ENCODE results near the gene ADAMTS9.

Gene ADAMTS9

DNA sequence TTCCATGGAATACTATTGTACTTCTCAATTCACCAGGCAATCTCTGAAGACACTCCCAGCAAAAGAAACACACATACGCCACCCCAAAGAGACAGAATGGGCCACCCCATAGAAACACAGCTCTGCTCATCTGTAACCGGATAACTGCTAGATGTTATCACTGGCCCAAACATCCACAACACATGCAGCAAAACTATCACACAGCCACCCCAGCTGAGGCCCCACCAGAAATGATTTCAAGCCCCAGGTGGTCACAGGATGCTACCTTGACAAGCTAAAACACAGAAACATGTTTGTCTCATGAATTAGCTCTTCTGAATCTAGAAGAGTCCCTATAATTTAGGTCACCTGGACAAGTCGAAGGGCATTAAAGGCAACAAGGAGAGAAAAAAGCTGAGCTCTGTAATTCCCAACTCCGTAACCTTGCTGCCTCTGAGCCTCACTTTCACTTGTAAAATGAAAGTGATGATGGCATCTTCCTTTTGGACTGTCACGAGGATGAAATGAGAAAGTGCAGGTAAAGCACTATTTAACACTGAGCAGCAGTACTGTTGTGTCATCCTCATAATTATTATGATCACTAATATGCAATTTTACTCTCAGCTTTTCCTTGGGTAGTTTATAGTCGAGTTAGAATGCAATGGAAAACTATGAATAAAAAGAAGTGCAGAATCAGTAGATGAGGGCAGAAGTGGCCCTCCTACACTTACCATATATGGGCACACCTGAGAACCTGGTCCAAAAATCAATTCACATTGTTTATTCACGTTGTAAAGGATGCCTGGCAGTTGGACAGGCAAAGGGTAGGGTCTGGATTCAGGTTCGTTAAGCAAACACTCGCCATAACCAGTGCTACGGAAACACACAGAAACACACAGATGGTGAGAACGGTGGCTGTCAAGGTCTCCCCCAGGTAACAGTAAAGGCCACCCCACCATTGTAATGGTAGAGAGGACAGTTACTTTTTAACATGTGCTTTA lies 38.6 kb downstream of the ADAMTS9 start:
- Mint-ChIP-seq H3K36me3 (peaks cover 2% of the 10 kb centered on the region), H3K27me3 (no peaks in the 10 kb centered on the region), H3K4me3 (no peak overlapping the region), H3K27ac (no peak overlapping the region), H3K9me3 (no peaks in the 10 kb centered on the region), H3K4me1 (no peaks in the 10 kb centered on the region)

DNA sequence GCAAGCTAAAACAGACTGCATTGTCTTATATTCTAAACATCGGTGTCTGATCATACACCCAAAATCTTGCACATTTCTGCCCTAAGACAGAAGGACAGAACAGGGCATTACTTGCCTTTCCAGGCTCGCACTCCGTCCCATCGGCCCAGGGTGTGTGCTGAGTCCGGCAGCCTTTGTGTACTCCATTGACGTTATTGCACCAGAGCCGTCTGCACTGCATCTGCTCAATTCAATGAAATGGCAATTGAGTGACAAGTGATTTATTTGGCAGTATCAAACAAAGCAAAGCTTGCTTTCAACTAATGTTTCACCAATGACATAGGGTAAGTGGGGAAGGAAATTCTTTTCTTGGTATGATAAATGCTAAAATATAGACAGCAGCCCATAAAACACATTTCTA lies 40.0 kb downstream of the ADAMTS9 start:
- Mint-ChIP-seq H3K4me3 (no peak overlapping the region), H3K4me1 (no peaks in the 10 kb centered on the region), H3K36me3 (peaks cover 2% of the 10 kb centered on the region), H3K27me3 (no peaks in the 10 kb centered on the region), H3K27ac (no peak overlapping the region), H3K9me3 (no peaks in the 10 kb centered on the region)

DNA sequence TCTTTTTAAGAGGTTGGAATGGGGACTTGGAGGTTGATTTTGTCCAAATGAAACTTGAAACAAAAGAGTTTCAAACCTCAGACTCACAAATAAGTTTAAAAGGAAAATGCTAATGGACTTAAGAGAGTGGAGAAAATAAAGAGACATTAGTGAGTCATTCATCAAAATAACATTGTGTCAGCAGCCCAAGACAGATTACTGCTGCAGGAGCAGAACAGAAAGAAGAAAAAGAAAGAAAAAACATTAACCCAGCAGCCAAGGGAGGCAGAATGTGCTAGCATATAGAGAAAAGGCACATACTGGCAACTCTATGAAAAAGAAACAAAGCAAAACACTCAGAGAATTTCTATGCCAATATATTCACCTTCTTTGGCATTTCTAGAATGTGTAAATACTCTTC lies 42.6 kb downstream of the ADAMTS9 start:
- Mint-ChIP-seq H3K27ac (no peak overlapping the region), H3K9me3 (no peaks in the 10 kb centered on the region), H3K4me3 (no peak overlapping the region), H3K27me3 (no peaks in the 10 kb centered on the region), H3K36me3 (peaks cover 2% of the 10 kb centered on the region), H3K4me1 (no peaks in the 10 kb centered on the region)

DNA sequence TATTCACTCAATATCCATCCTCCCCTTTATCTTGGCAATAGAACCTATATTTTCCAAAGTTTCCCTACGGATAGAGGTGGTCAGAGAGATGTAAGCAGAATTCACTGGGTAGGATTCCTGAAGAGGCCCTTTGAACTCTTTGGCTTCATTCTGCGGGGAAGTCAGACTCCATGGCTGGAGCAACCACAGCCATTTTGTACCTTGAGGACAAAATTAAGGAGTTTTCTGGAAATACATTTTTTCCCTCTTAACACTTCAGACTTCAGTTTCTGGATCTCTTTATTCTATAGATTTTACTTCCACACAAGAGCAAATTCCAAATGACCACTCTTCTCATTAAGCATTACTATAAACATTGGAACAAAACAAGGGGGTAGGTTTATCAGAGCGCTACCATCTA lies 43.3 kb downstream of the ADAMTS9 start:
- Mint-ChIP-seq H3K4me3 (no peak overlapping the region), H3K27ac (no peak overlapping the region), H3K9me3 (no peaks in the 10 kb centered on the region), H3K27me3 (no peaks in the 10 kb centered on the region), H3K4me1 (no peaks in the 10 kb centered on the region), H3K36me3 (peaks cover 2% of the 10 kb centered on the region)

DNA sequence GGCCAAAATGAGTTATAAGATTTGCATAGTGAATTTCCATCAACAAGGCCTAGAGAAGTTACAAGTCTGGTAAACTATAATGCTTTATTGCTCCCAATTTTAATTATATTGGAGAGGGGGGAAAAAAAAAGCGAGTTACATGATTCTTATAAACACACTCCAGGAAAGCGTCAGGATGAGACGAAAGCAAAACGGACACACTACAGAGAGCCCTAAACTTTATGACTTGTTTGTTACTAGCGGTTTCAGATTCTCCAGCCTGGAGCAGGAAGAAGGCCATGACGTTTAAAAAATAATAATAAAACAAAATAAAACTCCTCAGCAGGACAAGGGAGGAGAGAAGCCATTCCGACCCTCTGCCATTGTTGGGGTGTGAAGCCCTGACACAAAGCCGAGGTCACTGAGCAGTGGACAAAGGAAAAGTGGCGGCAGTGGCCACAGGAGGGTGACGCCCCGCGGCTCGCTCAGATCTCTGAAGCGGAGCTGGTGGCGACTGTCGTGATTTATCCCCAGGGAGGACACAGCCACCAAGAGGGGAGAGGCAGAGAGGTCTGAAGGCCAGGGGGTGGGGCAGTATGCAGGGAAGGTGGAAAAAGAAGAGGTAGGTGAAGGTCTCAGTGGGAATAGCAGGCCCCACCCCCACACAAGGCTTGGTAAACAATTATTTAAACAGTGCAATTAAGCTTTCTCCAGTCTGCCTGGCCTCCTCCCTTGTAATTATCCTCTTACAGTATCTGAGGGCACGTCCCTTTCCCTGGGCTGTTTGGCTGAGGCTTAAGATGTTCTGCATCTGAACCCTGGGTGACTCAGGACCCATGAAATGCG lies 45.3 kb downstream of the ADAMTS9 start:
- Mint-ChIP-seq H3K36me3 (no peaks in the 10 kb centered on the region), H3K4me1 (no peaks in the 10 kb centered on the region), H3K27me3 (no peaks in the 10 kb centered on the region), H3K4me3 (no peak overlapping the region), H3K27ac (no peak overlapping the region), H3K9me3 (no peaks in the 10 kb centered on the region)

DNA sequence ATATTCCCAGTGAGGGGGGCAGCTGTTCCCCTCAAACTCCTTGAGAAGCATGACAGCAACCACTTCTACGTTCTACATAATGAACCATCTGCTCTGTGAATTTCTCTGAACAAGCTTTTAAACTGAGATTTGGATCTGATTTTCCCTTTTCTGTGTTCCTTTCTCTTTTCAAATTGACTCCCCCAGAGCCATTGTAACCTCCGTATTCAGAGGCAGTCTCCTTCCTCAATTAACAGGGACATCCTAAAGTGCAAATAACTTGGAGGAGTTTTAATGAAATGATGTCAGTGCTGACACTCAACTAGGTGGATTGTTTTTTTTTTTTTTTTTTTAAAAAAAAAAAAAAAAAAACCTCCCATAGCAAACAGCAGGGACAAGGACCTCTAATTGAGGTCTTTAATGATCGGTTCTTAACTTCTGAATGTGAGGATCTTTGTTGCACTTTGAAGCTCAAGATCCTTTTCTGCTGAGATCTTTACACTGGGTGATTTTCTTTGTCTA lies 48.8 kb downstream of the ADAMTS9 start:
- no peaks in the 10 kb centered on the region for H3K9me3 Mint-ChIP-seq
- no peak overlapping the region for H3K4me3 Mint-ChIP-seq
- no peaks in the 10 kb centered on the region for H3K27me3 Mint-ChIP-seq
- H3K27ac Mint-ChIP-seq, result no peak overlapping the region
- H3K36me3 Mint-ChIP-seq, result no peaks in the 10 kb centered on the region
- no peaks in the 10 kb centered on the region for H3K4me1 Mint-ChIP-seq

DNA sequence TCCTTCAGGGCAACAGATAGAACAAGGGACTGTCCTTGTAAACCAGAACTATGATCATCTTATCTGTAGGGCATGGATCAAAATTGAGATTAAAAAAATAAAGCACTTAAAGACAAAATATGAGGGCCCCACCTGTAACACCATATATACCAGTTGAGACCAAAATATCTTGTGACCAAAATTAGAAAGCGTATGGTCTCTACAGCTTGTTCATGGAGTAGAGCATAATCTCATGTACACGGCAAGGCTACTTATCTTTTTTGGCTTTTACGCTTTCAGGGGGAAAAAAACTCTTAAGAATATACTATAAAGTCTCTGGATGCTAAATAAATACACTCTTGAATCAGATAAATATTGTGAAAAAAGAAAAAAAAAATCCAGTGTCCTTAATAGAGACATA lies 49.3 kb downstream of the ADAMTS9 start:
- H3K4me3 Mint-ChIP-seq, result no peak overlapping the region
- H3K4me1 Mint-ChIP-seq, result no peaks in the 10 kb centered on the region
- H3K36me3 Mint-ChIP-seq, result no peaks in the 10 kb centered on the region
- no peaks in the 10 kb centered on the region for H3K9me3 Mint-ChIP-seq
- H3K27ac Mint-ChIP-seq, result no peak overlapping the region
- H3K27me3 Mint-ChIP-seq, result no peaks in the 10 kb centered on the region

DNA sequence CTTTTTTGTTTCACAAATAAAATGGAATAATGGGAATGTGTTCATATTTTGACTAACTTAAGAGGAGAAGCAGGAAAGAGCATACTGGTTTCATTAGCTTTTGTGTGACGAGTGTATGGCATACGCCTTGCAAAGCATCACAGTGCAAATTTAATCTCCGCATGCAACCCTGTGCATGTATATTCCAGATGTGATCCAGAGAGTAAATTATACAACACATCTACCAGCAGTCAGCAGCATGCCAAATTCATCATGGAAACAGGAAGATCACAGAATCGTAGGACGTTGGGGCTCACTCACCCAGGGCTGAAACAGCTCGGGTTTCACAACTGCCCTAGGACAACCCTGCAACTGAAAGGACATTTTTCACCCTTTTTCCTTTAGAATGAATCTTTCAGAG lies 53.4 kb downstream of the ADAMTS9 start:
- no peaks in the 10 kb centered on the region for H3K36me3 Mint-ChIP-seq
- H3K27me3 Mint-ChIP-seq, result no peaks in the 10 kb centered on the region
- peaks cover 3% of the 10 kb centered on the region for H3K9me3 Mint-ChIP-seq
- H3K4me1 Mint-ChIP-seq, result no peaks in the 10 kb centered on the region
- no peak overlapping the region for H3K4me3 Mint-ChIP-seq
- no peak overlapping the region for H3K27ac Mint-ChIP-seq

DNA sequence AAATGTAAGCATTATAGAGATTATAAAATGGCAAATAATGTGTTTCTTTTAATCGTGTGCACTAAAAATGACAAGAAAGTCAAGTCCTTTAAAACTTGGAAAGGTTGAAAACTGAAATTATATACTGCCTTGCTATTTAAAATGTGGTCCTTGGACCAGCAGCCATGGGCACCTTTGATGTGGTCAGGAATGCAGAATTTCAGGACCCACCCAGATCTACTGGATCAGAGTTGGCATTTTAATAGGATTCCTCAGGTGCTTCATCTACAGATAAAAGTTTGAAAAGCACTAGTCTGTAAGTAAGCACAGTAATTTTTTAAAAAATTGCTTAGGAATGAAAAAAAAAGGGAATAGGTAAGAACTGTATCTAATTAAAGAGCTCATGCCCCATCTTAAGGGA lies 55.8 kb downstream of the ADAMTS9 start:
- Mint-ChIP-seq H3K27me3 (no peaks in the 10 kb centered on the region), H3K9me3 (peaks cover 6% of the 10 kb centered on the region), H3K27ac (no peak overlapping the region), H3K36me3 (no peaks in the 10 kb centered on the region), H3K4me1 (no peaks in the 10 kb centered on the region), H3K4me3 (no peak overlapping the region)

DNA sequence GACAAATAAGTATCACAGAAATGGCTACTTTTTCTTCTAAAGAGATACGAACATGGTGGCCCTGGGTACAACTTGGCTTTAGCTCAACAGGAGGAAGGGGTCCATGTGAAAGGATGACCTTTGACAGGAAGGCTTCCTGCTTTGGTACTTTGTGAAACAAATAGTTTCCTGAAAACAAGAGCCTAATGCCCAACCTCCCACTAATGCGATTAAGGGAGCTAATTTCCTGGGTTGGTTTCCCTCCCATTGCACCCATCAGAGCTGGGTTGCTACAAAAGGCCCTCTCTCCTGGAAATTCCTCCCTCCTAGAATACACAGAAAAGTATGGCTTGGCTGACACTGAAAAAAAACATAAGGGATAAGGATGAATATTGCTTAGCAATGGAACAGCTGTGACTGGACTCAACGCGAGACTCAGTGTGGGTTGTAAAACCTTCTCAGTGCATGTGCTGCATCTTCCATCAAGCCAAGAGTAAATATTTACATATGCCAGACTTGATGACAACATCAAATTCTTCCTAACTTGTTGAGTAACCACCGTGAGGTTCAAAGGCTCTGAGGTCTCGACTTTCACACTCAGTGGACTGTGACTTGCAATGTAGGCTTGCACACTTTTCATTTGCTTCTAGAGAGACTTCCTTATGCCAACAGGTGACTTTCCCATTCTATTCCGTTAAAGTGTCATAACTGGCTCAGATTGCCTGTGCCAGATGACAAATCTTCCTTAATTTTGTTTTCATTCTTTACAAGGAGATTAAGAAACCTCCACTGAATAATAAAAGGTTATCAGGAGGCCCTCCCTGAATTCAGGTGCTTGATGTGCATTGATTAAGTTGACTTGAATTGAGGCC lies 60.1 kb downstream of the ADAMTS9 start:
- Mint-ChIP-seq H3K27me3 (peaks cover 1% of the 10 kb centered on the region), H3K9me3 (peaks cover 6% of the 10 kb centered on the region)

DNA sequence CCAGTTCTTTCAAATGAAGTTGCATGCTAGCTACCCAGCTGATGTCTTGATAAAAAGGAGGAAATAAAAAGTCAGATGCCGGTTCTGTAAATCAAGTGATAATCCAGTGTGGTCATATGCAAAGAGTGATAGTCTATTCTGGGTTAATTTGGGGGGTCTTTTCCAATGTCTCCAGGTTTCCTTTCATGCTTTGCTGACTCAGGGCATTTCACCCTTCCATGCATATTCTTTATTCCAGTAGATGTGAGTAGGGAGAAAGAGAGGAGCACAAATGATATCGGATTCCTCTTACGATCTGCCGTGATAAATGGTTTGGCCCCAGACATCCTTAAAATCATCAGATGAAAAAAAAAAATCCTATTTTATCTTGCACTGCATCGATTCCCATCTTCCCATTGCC lies 60.8 kb downstream of the ADAMTS9 start:
- Mint-ChIP-seq H3K9me3 (peaks cover 6% of the 10 kb centered on the region), H3K27me3 (peaks cover 1% of the 10 kb centered on the region), H3K27ac (no peak overlapping the region), H3K4me1 (no peaks in the 10 kb centered on the region), H3K36me3 (no peaks in the 10 kb centered on the region), H3K4me3 (no peak overlapping the region)

More for the DNA sequence above, 60.1 kb downstream of the ADAMTS9 start:
- no peak overlapping the region for H3K27ac Mint-ChIP-seq
- H3K4me3 Mint-ChIP-seq, result no peak overlapping the region
- H3K36me3 Mint-ChIP-seq, result no peaks in the 10 kb centered on the region
- no peaks in the 10 kb centered on the region for H3K4me1 Mint-ChIP-seq

DNA sequence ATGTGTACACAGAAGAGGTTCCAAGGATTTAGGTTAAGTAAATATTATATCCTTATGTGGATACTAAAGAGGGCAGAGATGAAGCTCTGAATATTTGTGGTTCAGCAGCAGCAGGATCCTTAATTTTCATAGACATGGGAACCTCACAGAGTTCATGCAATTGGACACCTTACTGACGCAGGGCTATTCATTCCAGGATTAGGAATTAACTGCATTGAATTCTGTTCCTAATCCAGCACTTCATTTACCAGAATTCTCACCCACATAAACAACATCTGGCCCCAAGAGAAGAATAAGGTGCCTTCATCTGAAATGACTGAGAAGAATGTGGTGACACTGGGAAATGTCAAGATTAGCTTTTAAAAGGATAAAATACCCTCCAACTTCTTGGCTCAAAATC lies 62.4 kb downstream of the ADAMTS9 start:
- Mint-ChIP-seq H3K27me3 (peaks cover 1% of the 10 kb centered on the region), H3K4me3 (no peak overlapping the region), H3K27ac (no peak overlapping the region)

DNA sequence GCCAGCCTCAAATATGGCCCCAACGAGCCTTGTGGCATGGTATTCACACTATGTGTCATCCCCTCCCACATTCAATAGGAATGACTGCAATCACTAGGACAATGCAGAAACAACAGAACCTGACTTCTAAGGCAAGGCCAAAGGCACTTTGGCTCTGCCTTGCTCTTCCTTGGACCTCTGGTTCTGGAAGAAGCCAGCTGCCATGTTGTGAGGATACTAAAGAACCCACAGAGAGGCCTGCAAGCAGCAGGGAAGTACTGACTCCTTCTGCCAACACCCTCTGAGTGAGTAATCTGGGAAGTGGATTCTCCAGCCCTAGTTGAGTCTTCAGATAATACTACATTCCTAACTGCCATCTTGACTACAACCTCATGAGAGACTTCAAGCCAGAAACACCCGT lies 64.7 kb downstream of the ADAMTS9 start:
- no peaks in the 10 kb centered on the region for H3K4me1 Mint-ChIP-seq

More for the DNA sequence above, 62.4 kb downstream of the ADAMTS9 start:
- H3K9me3 Mint-ChIP-seq, result peaks cover 6% of the 10 kb centered on the region
- H3K4me1 Mint-ChIP-seq, result no peaks in the 10 kb centered on the region
- no peaks in the 10 kb centered on the region for H3K36me3 Mint-ChIP-seq

DNA sequence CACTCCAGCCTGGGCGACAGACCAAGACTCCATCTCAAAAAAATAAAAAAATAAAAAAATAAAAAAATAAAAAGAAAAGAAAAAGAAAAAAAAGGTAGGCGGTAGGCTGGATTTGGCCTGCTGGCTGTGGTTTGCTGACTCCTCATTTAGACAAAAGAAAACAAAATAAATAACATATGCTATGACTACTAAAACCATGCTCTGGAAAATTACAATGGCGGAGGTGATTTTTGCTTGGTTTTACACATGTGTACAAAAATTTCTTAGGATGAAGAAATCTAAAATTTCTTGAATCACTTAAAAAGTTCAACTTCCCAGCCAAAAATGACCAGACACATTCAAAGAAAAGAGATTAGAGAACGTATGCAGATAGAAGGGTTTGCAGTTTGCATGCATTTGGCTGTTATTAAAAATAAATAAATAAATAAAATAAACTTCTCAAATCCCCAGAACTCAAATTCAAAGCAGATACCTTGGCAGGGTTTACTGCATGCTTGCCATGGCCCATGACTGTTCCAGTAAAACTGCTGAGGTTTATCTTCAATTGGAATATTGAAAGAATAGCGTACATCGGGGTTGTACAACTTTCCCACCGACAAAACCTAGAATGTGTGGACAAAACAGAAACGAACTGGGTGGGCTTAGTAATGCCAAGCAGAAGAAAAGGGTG lies 65.9 kb downstream of the ADAMTS9 start:
- H3K27me3 Mint-ChIP-seq, result peaks cover 1% of the 10 kb centered on the region
- no peaks in the 10 kb centered on the region for H3K9me3 Mint-ChIP-seq
- H3K4me3 Mint-ChIP-seq, result no peak overlapping the region
- H3K4me1 Mint-ChIP-seq, result no peaks in the 10 kb centered on the region
- H3K36me3 Mint-ChIP-seq, result no peaks in the 10 kb centered on the region
- H3K27ac Mint-ChIP-seq, result no peak overlapping the region

More for the DNA sequence above, 64.7 kb downstream of the ADAMTS9 start:
- H3K36me3 Mint-ChIP-seq, result no peaks in the 10 kb centered on the region
- H3K27ac Mint-ChIP-seq, result no peak overlapping the region
- H3K27me3 Mint-ChIP-seq, result peaks cover 1% of the 10 kb centered on the region
- H3K9me3 Mint-ChIP-seq, result no peaks in the 10 kb centered on the region
- H3K4me3 Mint-ChIP-seq, result no peak overlapping the region

DNA sequence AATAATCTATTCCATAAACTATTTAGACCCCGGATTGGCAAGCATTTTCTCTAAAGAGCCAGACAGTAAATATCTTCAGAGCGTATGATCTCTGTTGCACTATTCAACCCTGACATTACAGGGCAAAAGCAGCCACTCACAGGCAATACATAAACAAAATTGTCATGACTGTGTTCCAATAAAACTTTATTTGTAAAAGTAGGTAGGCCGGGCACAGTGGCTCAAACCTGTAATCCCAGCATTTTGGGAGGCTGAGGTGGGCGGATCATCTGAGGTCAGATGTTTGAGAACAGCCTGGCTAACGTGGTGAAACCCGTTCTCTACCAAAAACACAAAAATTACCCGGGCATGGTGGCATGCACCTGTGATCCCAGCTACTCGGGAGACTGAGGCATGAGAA lies 66.5 kb downstream of the ADAMTS9 start:
- no peaks in the 10 kb centered on the region for H3K9me3 Mint-ChIP-seq
- H3K36me3 Mint-ChIP-seq, result no peaks in the 10 kb centered on the region
- H3K4me3 Mint-ChIP-seq, result no peak overlapping the region
- H3K27ac Mint-ChIP-seq, result no peak overlapping the region
- no peaks in the 10 kb centered on the region for H3K4me1 Mint-ChIP-seq
- peaks cover 1% of the 10 kb centered on the region for H3K27me3 Mint-ChIP-seq

Measured in activated naive CD4-positive, alpha-beta T cell treated with anti-CD3 and anti-CD28 coated beads, Interleukin-2, amount 50 U/mL, for 24 hours (primary cell).